PC-3 (cell line): ENCODE data around the gene OR9Q2. TPM values are rescaled to one million over a fixed set of nuclear protein-coding genes. Genes with fewer than 3 reads are reported as not detected.

Experiments used
- ATAC-seq: fragments of 200-7000 bp; cut with Tn5 transposase; 2 replicates; pipeline ENCODE4 v1.9.1; 2020; ENCODE audit warnings: mild to moderate bottlenecking, moderate library complexity
- BruUV-seq: library from RNA; stranded (reverse); fragments of 400-500 nt; replicated peaks from 2 replicates; lab custom pipeline; 2021; lab: Mats Ljungman, UMichigan
- CTCF ChIA-PET: fragments of 300-600 bp; sonication (Branson Sonifier 250); formaldehyde crosslinking; loops from one replicate; lab custom pipeline; 2022; ENCODE audit warnings: antibody characterized with exemption; lab: Charles Lee
- POLR2A ChIA-PET: fragments of 300-600 bp; sonication (Branson Sonifier 250); formaldehyde crosslinking; loops from one replicate; lab custom pipeline; 2022; ENCODE audit warnings: antibody characterized with exemption; ENCODE audit not compliant: unreplicated experiment; lab: Charles Lee
- DNase-seq: peaks from one replicate; pipeline ENCODE4 v3.0.0-alpha.2; 2015
- H2AFZ ChIP-seq: fragments of 300-600 bp; sonication (generic); 2 replicates; pipeline ENCODE4 v1.6.0; 2016; ENCODE audit warnings: antibody characterized with exemption, low read length
- H3F3A ChIP-seq: fragments of 300-600 bp; sonication (generic); one replicate; pipeline ENCODE4 v1.6.0; 2017; ENCODE audit warnings: antibody characterized with exemption, low read length, control low read depth, mild to moderate bottlenecking; ENCODE audit not compliant: unreplicated experiment
- H3K27ac ChIP-seq: fragments of 300-600 bp; sonication (generic); 2 replicates; pipeline ENCODE4 v1.5.1; 2016; ENCODE audit warnings: mild to moderate bottlenecking, low read length
- H3K27me3 ChIP-seq: fragments of 300-600 bp; sonication (generic); 2 replicates; pipeline ENCODE4 v1.6.1; 2016; ENCODE audit warnings: low read length, mixed read lengths
- H3K36me3 ChIP-seq: fragments of 300-600 bp; sonication (generic); 2 replicates; pipeline ENCODE4 v1.6.1; 2016; ENCODE audit warnings: low read depth, mixed run types, low read length, mixed read lengths
- H3K4me1 ChIP-seq: fragments of 300-600 bp; sonication (generic); 2 replicates; pipeline ENCODE4 v1.5.1; 2016; ENCODE audit warnings: low read length; ENCODE audit not compliant: insufficient read depth
- H3K4me2 ChIP-seq: fragments of 300-600 bp; sonication (generic); 2 replicates; pipeline ENCODE4 v1.6.0; 2016; ENCODE audit warnings: low read length
- H3K4me3 ChIP-seq: fragments of 300-600 bp; sonication (generic); 2 replicates; pipeline ENCODE4 v1.5.1; 2016; ENCODE audit warnings: mild to moderate bottlenecking, low read length, mixed read lengths
- H3K79me2 ChIP-seq: fragments of 300-600 bp; sonication (generic); 2 replicates; pipeline ENCODE4 v1.6.1; 2017; ENCODE audit warnings: low read length, mixed read lengths
- H3K9ac ChIP-seq: fragments of 300-600 bp; sonication (generic); 2 replicates; pipeline ENCODE4 v1.6.0; 2016; ENCODE audit warnings: mild to moderate bottlenecking, low read length
- H3K9me2 ChIP-seq: fragments of 300-600 bp; sonication (generic); replicated peaks from 2 replicates; pipeline ENCODE4 v1.6.1; 2016; ENCODE audit warnings: mixed run types, low read length, mixed read lengths
- H3K9me3 ChIP-seq: fragments of 300-600 bp; sonication (generic); 2 replicates; pipeline ENCODE4 v1.6.1; 2016; ENCODE audit warnings: low read length, mixed read lengths
- H4K20me1 ChIP-seq: fragments of 300-600 bp; sonication (generic); 2 replicates; pipeline ENCODE4 v1.6.1; 2016; ENCODE audit warnings: low read length, mixed read lengths
- EZH2 ChIP-seq: fragments of 300-600 bp; sonication (generic); IDR thresholded peaks from one replicate; pipeline ENCODE4 v1.6.1; 2017; ENCODE audit warnings: antibody characterized with exemption, mild to moderate bottlenecking, low read length; ENCODE audit not compliant: unreplicated experiment
- EZH2phosphoT487 ChIP-seq: fragments of 300-600 bp; sonication (generic); IDR thresholded peaks from 2 replicates; pipeline ENCODE4 v1.6.1; 2018; ENCODE audit warnings: mild to moderate bottlenecking, antibody characterized with exemption, low read length, borderline replicate concordance
- intact Hi-C: fragments of 100-400 bp; cut with micrococcal nuclease; formaldehyde crosslinking; loops from 2 replicates; pipeline ENCODE4 v1.9.0; 2023
- total RNA-seq: library from RNA; depleted of rRNA; stranded (reverse); fragments of >200 nt; gene quantifications from 2 replicates; pipeline ENCODE4 v1.2.3, GENCODE V29; 2014
- TF ChIP-seq, protein P1 (sequence below): fragments of 300-600 bp; sonication (generic); conservative IDR thresholded peaks from 2 replicates; pipeline ENCODE4 v1.5.1; 2017; ENCODE audit warnings: antibody characterized with exemption, low read depth, mild to moderate bottlenecking, low read length

OR9Q2 gene
- total RNA-seq, 1 experiment from 2014 or later, result not detected

DNA sequence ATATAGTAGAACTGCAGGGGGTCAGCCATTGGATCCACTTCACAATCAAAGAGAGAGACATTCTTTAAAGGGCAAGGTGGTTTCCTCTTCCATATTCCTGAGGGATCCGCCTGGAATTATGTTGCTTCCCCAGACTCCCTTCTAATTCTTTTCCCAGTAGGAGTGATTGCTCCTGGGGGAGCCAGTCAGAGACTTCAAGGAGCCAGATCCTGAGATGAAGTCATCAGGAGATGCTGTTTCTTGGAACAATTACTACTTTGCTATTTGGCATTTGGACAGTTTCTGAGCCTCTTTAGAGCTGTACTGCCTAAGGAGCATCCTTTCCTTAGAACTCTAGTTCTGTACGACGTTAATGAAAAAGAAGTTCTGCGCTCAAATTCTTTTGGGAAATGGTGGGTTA is 1.9 kb upstream of the OR9Q2 start:
- no peak overlapping the region for H3K4me2 ChIP-seq
- H3K4me1 ChIP-seq, result no peaks in the 10 kb centered on the region
- no peaks in the 10 kb centered on the region for H3K9me2 ChIP-seq
- no peaks in the 10 kb centered on the region for H3F3A ChIP-seq
- no peak overlapping the region for H3K27ac ChIP-seq
- TF ChIP-seq EZH2 (no peak), EZH2phosphoT487 (no peak)
- TF ChIP-seq, protein P1, sequence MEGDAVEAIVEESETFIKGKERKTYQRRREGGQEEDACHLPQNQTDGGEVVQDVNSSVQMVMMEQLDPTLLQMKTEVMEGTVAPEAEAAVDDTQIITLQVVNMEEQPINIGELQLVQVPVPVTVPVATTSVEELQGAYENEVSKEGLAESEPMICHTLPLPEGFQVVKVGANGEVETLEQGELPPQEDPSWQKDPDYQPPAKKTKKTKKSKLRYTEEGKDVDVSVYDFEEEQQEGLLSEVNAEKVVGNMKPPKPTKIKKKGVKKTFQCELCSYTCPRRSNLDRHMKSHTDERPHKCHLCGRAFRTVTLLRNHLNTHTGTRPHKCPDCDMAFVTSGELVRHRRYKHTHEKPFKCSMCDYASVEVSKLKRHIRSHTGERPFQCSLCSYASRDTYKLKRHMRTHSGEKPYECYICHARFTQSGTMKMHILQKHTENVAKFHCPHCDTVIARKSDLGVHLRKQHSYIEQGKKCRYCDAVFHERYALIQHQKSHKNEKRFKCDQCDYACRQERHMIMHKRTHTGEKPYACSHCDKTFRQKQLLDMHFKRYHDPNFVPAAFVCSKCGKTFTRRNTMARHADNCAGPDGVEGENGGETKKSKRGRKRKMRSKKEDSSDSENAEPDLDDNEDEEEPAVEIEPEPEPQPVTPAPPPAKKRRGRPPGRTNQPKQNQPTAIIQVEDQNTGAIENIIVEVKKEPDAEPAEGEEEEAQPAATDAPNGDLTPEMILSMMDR, result no peak
- H3K9ac ChIP-seq, result no peak overlapping the region
- ChIA-PET CTCF (no interaction called here), POLR2A (no interaction called here)
- H3K27me3 ChIP-seq, result peaks cover 7% of the 10 kb centered on the region; the same call in 1 of the 2 replicates
- DNase-seq (no peak), ATAC-seq (no peak)
- intact Hi-C loops, result no loop called here
- H3K79me2 ChIP-seq, result no peaks in the 10 kb centered on the region
- BruUV-seq, result no TSS peak
- no peak overlapping the region for H3K4me3 ChIP-seq
- no peaks in the 10 kb centered on the region for H4K20me1 ChIP-seq
- no peaks in the 10 kb centered on the region for H3K36me3 ChIP-seq
- no peak overlapping the region for H2AFZ ChIP-seq
- H3K9me3 ChIP-seq, result no peaks in the 10 kb centered on the region

- Histone ChIP-seq H3K27me3 (peaks cover 7% of the 10 kb centered on the region; the same call in 1 of the 2 replicates), H2AFZ (no peak overlapping the region), H3K9me3 (no peaks in the 10 kb centered on the region), H3K36me3 (no peaks in the 10 kb centered on the region), H3K9ac (no peak overlapping the region), H3K79me2 (no peaks in the 10 kb centered on the region), H4K20me1 (no peaks in the 10 kb centered on the region), H3F3A (no peaks in the 10 kb centered on the region), H3K4me3 (no peak overlapping the region), H3K9me2 (no peaks in the 10 kb centered on the region), H3K4me2 (no peak overlapping the region), H3K4me1 (no peaks in the 10 kb centered on the region), H3K27ac (no peak overlapping the region)
- no TSS peak for BruUV-seq
- TF ChIP-seq, protein P1, result no peak
- TF ChIP-seq EZH2, result no peak
- no peak for TF ChIP-seq EZH2phosphoT487
- ATAC-seq (no peak), DNase-seq (peak; percentile 11)
- POLR2A ChIA-PET, result no interaction called here
- CTCF ChIA-PET, result no interaction called here
- intact Hi-C loops, result no loop called here
These were observed 3.4 kb downstream of the OR9Q2 start for GRCh38 chr11:58192229-58192628.

- intact Hi-C loops, result no loop called here
- Histone ChIP-seq H2AFZ (no peak overlapping the region), H3K79me2 (no peaks in the 10 kb centered on the region), H3K36me3 (no peaks in the 10 kb centered on the region), H3K27me3 (peaks cover 7% of the 10 kb centered on the region; the same call in 1 of the 2 replicates), H3F3A (no peaks in the 10 kb centered on the region), H3K9me3 (no peaks in the 10 kb centered on the region), H3K9ac (no peak overlapping the region), H3K4me3 (no peak overlapping the region), H4K20me1 (no peaks in the 10 kb centered on the region), H3K27ac (no peak overlapping the region), H3K4me2 (no peak overlapping the region), H3K9me2 (no peaks in the 10 kb centered on the region), H3K4me1 (no peaks in the 10 kb centered on the region)
- TF ChIP-seq, protein P1, result no peak
- TF ChIP-seq EZH2 (no peak), EZH2phosphoT487 (no peak)
- POLR2A ChIA-PET, result no interaction called here
- CTCF ChIA-PET, result no interaction called here
- no TSS peak for BruUV-seq
- DNase-seq, result no peak
- ATAC-seq, result no peak
These were observed 4.5 kb downstream of the OR9Q2 start for GRCh38 chr11:58193391-58193790.
